Measurements from ENCODE around the gene CDH7. TPM values are rescaled to one million over a fixed set of nuclear protein-coding genes. Genes with fewer than 3 reads are reported as not detected.

CDH7 gene
- total RNA-seq, 1 donor: not detected

DNA sequence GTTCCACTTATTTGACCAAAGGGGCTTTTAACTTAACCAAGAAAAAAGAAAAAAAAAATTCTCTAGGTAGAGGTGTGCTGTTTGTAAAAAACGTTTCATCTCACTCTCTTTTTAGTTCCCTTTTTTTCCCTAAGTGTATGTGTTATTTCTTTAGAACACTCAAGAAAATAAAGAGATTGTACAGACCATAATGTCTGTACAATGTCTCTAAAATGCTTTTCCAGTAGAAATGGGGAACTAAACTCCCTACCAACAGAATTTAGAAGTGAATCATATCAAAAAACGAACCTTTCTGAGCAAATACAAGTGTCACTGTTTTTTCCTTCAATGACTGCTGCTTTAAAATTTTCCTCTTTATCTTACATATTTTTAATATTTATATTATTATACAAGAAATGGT lies 72.0 kb downstream of the CDH7 start:
- H3K4me3 ChIP-seq (ENCODE audit: low read depth, low read length): no peak overlapping the region
- TF ChIP-seq, protein P1, sequence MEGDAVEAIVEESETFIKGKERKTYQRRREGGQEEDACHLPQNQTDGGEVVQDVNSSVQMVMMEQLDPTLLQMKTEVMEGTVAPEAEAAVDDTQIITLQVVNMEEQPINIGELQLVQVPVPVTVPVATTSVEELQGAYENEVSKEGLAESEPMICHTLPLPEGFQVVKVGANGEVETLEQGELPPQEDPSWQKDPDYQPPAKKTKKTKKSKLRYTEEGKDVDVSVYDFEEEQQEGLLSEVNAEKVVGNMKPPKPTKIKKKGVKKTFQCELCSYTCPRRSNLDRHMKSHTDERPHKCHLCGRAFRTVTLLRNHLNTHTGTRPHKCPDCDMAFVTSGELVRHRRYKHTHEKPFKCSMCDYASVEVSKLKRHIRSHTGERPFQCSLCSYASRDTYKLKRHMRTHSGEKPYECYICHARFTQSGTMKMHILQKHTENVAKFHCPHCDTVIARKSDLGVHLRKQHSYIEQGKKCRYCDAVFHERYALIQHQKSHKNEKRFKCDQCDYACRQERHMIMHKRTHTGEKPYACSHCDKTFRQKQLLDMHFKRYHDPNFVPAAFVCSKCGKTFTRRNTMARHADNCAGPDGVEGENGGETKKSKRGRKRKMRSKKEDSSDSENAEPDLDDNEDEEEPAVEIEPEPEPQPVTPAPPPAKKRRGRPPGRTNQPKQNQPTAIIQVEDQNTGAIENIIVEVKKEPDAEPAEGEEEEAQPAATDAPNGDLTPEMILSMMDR (IDR thresholded peaks at IDR 0.05; ENCODE audit: insufficient read depth, low read depth, low read length): no peak
- DNase-seq (ENCODE audit: low read depth): no peak

DNA sequence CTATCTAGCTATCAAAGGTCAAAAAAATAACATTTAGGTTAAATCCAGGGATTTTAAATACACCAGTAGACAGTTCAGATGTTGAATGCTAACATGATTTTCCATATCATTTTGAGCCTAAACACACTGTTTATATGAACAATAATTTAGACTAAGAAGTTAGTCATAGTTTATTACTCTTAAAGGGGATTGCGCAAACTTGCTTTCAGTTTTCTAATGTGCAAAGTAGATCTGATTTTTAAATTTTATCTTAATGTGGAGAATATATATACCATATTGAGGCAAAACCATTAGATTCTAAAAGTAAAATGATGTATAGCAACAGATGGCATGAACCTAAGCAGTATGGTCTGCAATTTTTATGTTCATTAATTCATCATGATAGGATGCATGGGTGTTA lies 76.6 kb downstream of the CDH7 start:
- no peak overlapping the region for H3K4me3 ChIP-seq (ENCODE audit: low read depth, low read length)
- no peak for DNase-seq (ENCODE audit: low read depth)
- TF ChIP-seq, protein P1 (IDR thresholded peaks at IDR 0.05; ENCODE audit: insufficient read depth, low read depth, low read length): no peak

DNA sequence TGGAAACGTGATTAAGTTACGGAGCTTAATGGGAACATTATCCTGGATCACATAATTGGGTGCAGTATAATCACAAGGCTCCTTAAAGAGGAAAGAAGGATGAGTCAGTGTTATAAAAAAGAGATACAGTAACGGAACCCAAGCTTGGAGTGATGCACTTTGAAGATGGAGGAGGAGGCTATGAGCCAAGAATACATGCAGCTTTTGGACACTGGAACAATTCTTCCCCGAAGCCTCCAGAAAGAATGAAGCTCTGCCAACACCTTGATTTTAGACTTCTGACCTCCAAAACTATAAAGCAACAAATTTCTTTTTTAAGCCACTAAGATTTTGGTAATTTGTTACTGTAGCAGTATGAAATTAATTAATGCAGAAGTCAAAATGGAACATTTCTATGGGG lies 85.1 kb downstream of the CDH7 start:
- no peak for DNase-seq (ENCODE audit: low read depth)
- no peak overlapping the region for H3K4me3 ChIP-seq (ENCODE audit: low read depth, low read length)
- TF ChIP-seq, protein P1 (IDR thresholded peaks at IDR 0.05; ENCODE audit: insufficient read depth, low read depth, low read length): no peak

DNA sequence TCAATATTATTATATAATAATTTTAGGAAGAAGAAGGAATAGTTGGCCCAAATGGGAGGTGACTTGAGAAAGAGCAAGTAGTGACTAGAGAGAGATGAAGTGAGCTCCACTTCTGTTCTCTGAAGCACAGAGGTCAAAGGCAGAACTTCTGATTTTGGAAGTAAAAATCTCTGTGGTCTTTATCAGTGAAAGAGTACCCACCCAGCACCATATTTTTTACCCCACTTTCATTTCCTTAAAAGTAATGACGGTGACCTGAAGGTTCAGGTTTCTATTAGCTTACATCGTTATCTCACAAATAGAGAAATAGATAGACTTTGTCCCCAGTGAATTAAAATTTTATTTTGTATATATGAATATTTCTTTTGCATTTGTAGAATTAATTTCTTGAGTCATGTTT lies 95.3 kb downstream of the CDH7 start:
- no peak for DNase-seq (ENCODE audit: low read depth)
- TF ChIP-seq, protein P1 (IDR thresholded peaks at IDR 0.05; ENCODE audit: insufficient read depth, low read depth, low read length): no peak
- H3K4me3 ChIP-seq (ENCODE audit: low read depth, low read length): no peak overlapping the region

DNA sequence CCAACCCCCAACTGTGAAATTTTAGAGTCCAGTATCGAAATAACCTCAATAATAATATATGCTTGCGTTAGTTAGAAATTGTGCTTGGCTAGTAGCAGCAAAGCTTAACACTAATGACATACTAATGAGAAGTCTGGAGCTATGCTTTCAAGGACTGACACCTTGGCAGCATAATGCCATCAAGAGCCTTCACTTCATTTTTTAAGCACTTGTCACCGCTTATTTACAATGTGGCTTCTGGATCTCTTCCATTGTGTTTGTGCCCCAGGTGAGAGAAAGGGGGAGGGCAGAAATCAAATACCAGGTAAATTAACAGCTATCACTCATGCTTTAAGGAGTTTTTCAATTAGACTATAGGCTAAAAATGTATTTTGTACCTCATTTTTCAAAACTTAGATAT lies 101.5 kb downstream of the CDH7 start:
- H3K4me3 ChIP-seq (ENCODE audit: low read depth, low read length): no peak overlapping the region
- TF ChIP-seq, protein P1 (IDR thresholded peaks at IDR 0.05; ENCODE audit: insufficient read depth, low read depth, low read length): no peak
- DNase-seq (ENCODE audit: low read depth): no peak

DNA sequence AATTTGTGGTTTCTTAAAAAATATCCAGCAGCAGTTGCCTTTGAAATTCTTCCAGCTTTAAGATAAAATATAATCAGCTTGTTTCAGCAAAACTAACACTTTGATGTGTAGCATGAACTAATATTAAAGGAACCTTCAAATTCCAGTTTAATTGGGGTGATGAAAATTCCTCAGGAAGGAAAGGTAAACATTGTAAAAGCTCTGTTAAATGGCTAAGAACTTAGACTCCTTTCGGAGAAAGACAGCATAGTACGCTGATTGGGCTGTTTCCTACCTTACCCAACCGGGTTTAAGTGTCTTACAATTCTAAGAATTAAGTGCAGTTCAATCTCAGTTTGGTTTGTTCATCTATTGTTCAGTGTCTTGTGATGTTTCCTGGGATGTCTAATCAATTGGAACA lies 108.3 kb downstream of the CDH7 start:
- no peak for DNase-seq (ENCODE audit: low read depth)
- H3K4me3 ChIP-seq (ENCODE audit: low read depth, low read length): no peak overlapping the region
- TF ChIP-seq, protein P1 (IDR thresholded peaks at IDR 0.05; ENCODE audit: insufficient read depth, low read depth, low read length): no peak

DNA sequence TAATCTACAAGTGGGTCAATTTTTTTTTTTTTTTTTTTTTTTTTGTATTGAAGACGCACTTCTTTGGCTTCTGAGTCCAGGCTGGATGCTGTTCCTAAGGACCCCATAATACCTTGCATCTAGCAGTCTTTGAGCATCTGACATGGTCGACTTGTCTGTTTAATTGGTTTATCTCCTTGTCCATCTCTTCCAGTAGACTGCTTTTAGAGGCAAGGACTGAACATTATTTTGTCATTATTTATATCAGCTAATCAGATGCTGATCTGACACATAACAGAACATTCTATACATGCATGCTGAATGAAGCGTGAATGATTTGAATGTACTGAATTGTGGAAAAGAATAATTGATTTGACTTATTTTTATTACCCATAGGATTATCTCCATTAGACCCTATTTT lies 118.7 kb downstream of the CDH7 start:
- H3K4me3 ChIP-seq (ENCODE audit: low read depth, low read length): no peak overlapping the region
- TF ChIP-seq, protein P1 (IDR thresholded peaks at IDR 0.05; ENCODE audit: insufficient read depth, low read depth, low read length): no peak
- no peak for DNase-seq (ENCODE audit: low read depth)
